ENCODE data around the gene PLA2G3. TPM values are rescaled to one million over a fixed set of nuclear protein-coding genes. Genes with fewer than 3 reads are reported as not detected.

Gene PLA2G3
- total and polyA plus RNA-seq, 12 donors, result 0.01 TPM; not detected in 11

- intact Hi-C loops (cut with DNase I), result no loop called here
- no peak for TF ChIP-seq CTCF (IDR thresholded peaks at IDR 0.05)
- ATAC-seq (no peak), DNase-seq (no peak)
- no peak overlapping the region for H3K4me3 ChIP-seq
- peaks cover 0 to 20% (median 0%) of the 10 kb centered on the region in 9 donors for H3K36me3 ChIP-seq
- H3K9me3 ChIP-seq, result no peaks in the 10 kb centered on the region
- no peak overlapping the region for H3K27ac ChIP-seq
- H3K4me1 ChIP-seq, result peaks cover 0 to 7% (median 0%) of the 10 kb centered on the region in 9 donors
- WGBS, 2 donors, result 70 to 72% methylated on average over 2 of the region's 2 CpGs
- H3K27me3 ChIP-seq, result no peaks in the 10 kb centered on the region
Observed at GRCh38 chr22:31130873-31131272, 9.4 kb downstream of the PLA2G3 start.

GRCh38 chr22:31128156-31128555, 12.2 kb downstream of the PLA2G3 start:
- H3K9me3 ChIP-seq, result no peaks in the 10 kb centered on the region
- no peak for TF ChIP-seq CTCF (IDR thresholded peaks at IDR 0.05)
- peaks cover 0 to 20% (median 0%) of the 10 kb centered on the region in 9 donors for H3K36me3 ChIP-seq
- no peak overlapping the region for H3K27ac ChIP-seq
- peaks cover 0 to 10% (median 5%) of the 10 kb centered on the region in 9 donors for H3K4me1 ChIP-seq
- DNase-seq (no peak), ATAC-seq (no peak)
- no peak overlapping the region for H3K4me3 ChIP-seq
- whole genome bisulfite sequencing, 2 donors, result 93 to 97% methylated on average over 7 of the region's 7 CpGs
- intact Hi-C loops (cut with DNase I), result no loop called here
- H3K27me3 ChIP-seq, result no peaks in the 10 kb centered on the region

GRCh38 chr22:31127181-31127772, 13.0 kb downstream of the PLA2G3 start:
- Histone ChIP-seq H3K4me3 (no peak overlapping the region), H3K4me1 (peaks cover 3 to 18% (median 13%) of the 10 kb centered on the region in 9 donors), H3K9me3 (no peaks in the 10 kb centered on the region), H3K36me3 (peaks cover 0 to 20% (median 0%) of the 10 kb centered on the region in 9 donors), H3K27me3 (no peaks in the 10 kb centered on the region), H3K27ac (no peak overlapping the region)
- no peak for ATAC-seq
- 60% methylated on average over 19 of the region's 19 CpGs for WGBS, 2 donors
- TF ChIP-seq CTCF (IDR thresholded peaks at IDR 0.05), result no peak
- intact Hi-C loops (cut with DNase I), result no loop called here
- no peak for DNase-seq

GRCh38 chr22:31126869-31127175, 13.5 kb downstream of the PLA2G3 start:
- H3K36me3 ChIP-seq, result peaks cover 0 to 20% (median 0%) of the 10 kb centered on the region in 9 donors
- DNase-seq (no peak), ATAC-seq (no peak)
- peaks cover 3 to 22% (median 17%) of the 10 kb centered on the region in 9 donors for H3K4me1 ChIP-seq
- 87 to 91% methylated on average over 13 of the region's 13 CpGs for WGBS, 2 donors
- TF ChIP-seq CTCF (IDR thresholded peaks at IDR 0.05), result no peak
- no peaks in the 10 kb centered on the region for H3K27me3 ChIP-seq
- H3K4me3 ChIP-seq, result no peak overlapping the region
- H3K27ac ChIP-seq, result no peak overlapping the region
- intact Hi-C loops (cut with DNase I), result no loop called here
- no peaks in the 10 kb centered on the region for H3K9me3 ChIP-seq
